Astrocyte of the cerebellum (primary cell): ENCODE measurements around the gene ELP4.
A peak's percentile ranks its signal among the peaks of the same experiment; 100 is the strongest.

ENCODE experiments used
- DNase-seq: peaks from one replicate; pipeline ENCODE4 v3.0.0-alpha.2; 2011; ENCODE audit warnings: low read depth
- H3K4me3 ChIP-seq: 2 replicates; pipeline ENCODE4 v1.5.1; 2011; ENCODE audit warnings: mild to moderate bottlenecking, low read depth, low read length, moderate library complexity
- in situ Hi-C: cut with HindIII; loops from 2 replicates; pipeline ENCODE4 v1.10.0; 2017; ENCODE audit warnings: low sequenced_read_pairs
- TF ChIP-seq, protein P1 (sequence below): IDR thresholded peaks from 2 replicates; pipeline ENCODE4 v1.5.1; 2012; ENCODE audit warnings: low read length, low read depth, moderate library complexity, mild to moderate bottlenecking; ENCODE audit errors: missing control alignments

The ELP4 gene

DNA sequence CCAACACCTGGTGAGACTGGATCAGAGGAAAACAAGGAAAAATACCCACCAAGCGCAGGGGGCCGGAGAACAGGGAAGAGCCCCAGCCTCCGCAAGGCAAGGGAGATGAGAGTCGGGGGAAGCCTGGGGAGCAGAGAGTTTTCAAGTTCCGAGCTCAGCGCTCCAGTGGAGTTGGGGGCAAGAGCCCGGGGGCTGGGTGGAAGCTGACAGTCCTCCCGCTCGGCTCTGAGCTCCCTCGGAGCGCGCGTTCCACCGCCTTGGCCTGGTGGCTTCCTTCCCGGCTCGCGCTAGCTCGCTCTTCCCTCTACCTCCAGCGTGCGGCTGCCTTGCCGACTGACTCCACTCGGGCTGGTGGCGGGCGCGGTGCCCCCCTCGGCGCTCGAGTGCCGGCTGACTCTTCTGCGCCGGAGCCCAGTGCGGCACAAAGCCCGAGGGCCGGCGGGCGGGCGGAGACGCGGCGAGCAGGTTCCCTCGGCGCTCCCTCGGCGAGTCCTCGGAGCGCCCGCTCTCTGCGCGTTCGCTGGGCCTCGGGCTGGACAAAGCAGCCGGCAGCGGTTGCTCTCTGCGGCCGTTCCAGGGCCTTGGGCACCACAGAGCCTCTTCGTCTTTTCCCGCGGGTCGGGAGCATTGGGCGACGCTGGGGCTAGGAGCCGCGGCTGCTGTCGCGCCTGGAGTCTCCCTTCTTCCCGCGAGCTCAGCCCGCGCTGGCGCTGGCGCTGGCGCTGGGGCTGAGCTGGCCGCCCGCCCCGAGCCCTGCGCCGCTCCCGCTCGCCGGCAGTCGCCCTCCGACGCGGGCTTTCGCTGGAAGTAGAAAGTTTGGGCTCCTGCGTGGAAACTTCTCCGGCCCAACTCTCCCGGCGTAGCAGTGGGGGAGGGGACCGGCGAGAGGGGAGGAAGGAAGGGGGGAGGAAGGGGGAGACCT, 300.6 kb downstream of the ELP4 start:
- peak overlapping the region; percentile 89 for H3K4me3 ChIP-seq
- TF ChIP-seq, protein P1, sequence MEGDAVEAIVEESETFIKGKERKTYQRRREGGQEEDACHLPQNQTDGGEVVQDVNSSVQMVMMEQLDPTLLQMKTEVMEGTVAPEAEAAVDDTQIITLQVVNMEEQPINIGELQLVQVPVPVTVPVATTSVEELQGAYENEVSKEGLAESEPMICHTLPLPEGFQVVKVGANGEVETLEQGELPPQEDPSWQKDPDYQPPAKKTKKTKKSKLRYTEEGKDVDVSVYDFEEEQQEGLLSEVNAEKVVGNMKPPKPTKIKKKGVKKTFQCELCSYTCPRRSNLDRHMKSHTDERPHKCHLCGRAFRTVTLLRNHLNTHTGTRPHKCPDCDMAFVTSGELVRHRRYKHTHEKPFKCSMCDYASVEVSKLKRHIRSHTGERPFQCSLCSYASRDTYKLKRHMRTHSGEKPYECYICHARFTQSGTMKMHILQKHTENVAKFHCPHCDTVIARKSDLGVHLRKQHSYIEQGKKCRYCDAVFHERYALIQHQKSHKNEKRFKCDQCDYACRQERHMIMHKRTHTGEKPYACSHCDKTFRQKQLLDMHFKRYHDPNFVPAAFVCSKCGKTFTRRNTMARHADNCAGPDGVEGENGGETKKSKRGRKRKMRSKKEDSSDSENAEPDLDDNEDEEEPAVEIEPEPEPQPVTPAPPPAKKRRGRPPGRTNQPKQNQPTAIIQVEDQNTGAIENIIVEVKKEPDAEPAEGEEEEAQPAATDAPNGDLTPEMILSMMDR, result no peak
- in situ Hi-C loops, result loop anchor here (5.0 kb wide), 1 partner anchor 298 kb away; no protein-coding TSS in a partner anchor
- DNase-seq, result no peak

DNA sequence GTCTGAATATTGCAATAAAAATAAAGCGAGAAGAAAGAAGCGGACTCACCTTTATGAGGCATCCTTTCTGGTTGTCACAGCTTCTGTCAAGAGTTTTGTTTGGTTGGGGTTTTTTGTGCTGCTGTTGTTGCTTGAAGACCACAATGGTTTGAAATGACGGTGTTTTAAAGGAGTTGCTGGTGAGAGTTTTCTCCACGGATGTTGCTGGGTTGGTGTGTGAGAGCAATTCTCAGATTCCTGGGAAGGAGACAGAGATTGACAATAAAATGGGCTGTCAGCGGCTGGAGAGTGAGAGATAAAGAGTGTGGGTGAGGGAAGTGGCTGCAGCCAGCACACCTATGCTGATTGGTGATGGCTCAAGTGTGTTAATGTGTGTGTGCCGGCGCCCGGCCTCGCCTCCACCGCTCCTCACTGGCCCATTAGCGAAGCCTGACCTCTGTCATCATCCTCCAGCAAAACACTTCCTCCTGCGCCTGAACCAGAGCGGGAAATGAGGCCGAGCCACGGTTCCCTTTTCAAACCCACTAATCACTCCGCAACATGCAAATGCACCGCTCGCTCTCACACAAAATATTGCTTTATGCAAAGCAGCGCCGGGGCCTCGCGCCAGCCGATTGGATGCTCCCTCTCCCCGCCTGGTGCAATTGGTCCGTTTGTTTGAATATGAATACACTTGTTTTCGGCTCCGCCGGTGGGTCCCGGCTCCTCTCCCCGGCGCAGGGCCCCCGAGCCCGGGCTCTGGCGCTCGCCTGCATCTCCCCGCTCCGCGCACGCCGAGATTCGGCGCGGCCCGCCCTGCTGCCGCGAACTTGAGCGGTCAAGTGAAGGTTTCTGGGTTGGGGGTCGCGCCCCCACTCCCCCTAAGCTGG, 301.4 kb downstream of the ELP4 start, which contains the start of gene PAX6:
Gene PAX6 (minus strand): TSS at position 544 of the 869 bp plus-strand sequence. CDS start 4,911 bp downstream, outside the sequence.
- in situ Hi-C loops, result loop anchor here (5.0 kb wide), 1 partner anchor 299 kb away; no protein-coding TSS in a partner anchor
- DNase-seq, result peak; percentile 99
- TF ChIP-seq, protein P1, result no peak
- peak within 1 kb of the TSS; percentile 89 for H3K4me3 ChIP-seq

GRCh38 chr11:31812383-31813381, 303.1 kb downstream of the ELP4 start:
- TF ChIP-seq, protein P1, result no peak
- H3K4me3 ChIP-seq, result peak overlapping the region; percentile 89
- in situ Hi-C loops, result loop anchor here (5.0 kb wide), 1 partner anchor 300 kb away; no protein-coding TSS in a partner anchor
- DNase-seq, result no peak

DNA sequence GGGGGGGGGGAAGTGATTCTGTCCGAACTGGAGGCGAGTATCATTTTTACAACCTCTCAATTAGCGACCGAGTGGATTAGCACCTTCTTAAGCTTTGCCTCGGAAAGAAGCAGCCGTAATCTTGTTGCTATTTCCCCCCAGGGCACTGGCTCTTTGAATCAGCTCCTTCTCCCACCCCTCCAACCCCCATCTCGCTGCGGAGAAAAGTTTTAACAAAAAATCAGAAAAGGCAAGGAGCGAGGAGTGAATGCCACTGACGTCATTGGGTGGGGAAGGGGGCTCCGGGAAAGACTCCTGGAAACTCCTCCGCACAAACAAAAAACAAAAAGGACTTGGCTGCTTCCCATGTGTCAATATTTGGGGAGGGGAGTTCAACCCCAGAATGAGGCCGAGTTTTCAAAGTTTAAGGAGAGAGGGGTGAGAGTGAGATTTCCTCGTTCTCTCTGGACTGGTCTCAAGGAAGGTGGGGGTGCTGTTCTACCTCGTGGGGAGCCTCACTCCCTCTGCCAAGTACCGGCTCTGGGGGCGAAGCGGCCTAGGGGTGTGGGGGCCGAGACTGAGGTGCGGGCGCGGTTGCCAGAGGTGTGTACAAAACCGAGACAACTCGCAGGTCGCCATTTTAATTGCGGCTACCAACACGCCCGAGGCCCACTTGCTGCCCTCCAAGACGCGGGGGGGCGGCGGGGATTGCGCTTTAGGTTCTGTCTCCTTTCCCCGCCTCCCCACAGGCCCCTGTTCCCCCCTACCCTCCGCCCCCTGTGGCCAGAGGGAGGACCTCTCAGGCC, 304.0 kb downstream of the ELP4 start:
- no peak for DNase-seq
- in situ Hi-C loops, result loop anchor here (5.0 kb wide), 1 partner anchor 301 kb away; no protein-coding TSS in a partner anchor
- H3K4me3 ChIP-seq, result peak overlapping the region; percentile 89
- TF ChIP-seq, protein P1, result no peak

DNA sequence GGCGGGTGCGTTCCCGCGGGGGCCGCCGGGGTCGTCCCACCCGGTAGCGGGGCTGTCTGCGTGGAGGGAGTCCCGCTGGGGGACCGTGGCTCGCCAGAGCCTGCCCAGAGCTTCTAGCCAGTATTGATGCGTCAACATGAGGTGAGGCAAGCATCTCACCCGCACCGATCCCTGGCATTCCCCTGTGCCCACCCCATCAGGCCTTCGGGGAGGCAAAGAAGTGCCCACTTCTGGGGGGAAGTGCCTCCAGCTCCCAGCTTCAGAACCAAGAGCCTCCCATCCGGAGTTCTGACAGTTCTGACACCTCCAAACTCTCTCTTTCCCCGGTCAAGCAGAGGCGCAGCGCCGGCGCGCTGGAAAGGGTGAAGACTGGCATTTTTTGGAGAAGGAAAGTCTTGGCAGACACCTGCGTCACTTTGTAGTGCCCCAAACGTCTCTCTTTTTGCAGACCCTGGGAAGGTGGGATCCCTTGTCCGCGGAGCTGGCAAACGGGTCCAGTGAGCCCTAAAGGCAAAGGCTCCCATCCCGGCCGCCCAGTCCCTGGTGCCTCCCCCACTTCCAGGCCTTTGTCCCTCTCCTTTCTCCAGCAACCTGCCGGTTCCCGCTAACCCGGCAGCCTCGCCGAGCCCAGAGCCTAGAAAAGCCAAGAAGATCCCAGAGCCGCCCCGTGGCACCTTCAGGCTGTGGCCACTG, 304.8 kb downstream of the ELP4 start:
- H3K4me3 ChIP-seq, result peak overlapping the region; percentile 89
- no peak for DNase-seq
- TF ChIP-seq, protein P1, result no peak
- in situ Hi-C loops, result loop anchor here (5.0 kb wide), 1 partner anchor 302 kb away; no protein-coding TSS in a partner anchor
